HepG2 (cell line): Measurements from ENCODE around the gene LIF. TPM values are rescaled to one million over a fixed set of nuclear protein-coding genes. Genes with fewer than 3 reads are reported as not detected.

Experiments
- RCOR2 ChIP-seq: IDR thresholded peaks from 2 replicates; pipeline ENCODE4 v1.6.1; 2016; ENCODE audit warnings: missing biosample characterization, missing genetic modification reagents
- TCF7 ChIP-seq: sonication (generic); IDR thresholded peaks from 2 replicates; pipeline ENCODE4 v1.6.1; 2016; ENCODE audit warnings: antibody characterized with exemption, low read depth
- ZMYM3 ChIP-seq: sonication (generic); formaldehyde crosslinking; IDR thresholded peaks from 2 replicates; pipeline ENCODE4 v1.5.1; 2020; ENCODE audit warnings: mild to moderate bottlenecking, missing genetic modification reagents
- ZSCAN9 ChIP-seq: IDR thresholded peaks from 2 replicates; pipeline ENCODE4 v1.6.1; 2016; ENCODE audit warnings: borderline replicate concordance
- polyA plus RNA-seq, 8 experiments: library from polyadenylated mRNA; depleted of rRNA in 3 of 8; stranded (reverse) in 7 of 8; unstranded in 1 of 8; fragments of >200 nt; fragmentation: Illumina TruSeq in 4 of 8; extraction: Trizol in 4 of 8; gene quantifications; 2 replicates each; pipeline versions ENCODE4 v1.2.1 to v1.2.3, GENCODE V29; 2011 to 2016; ENCODE audit warnings: low read depth in 4 of 8, missing spikeins in 1 of 8, mixed read lengths in 1 of 8; ENCODE audit not compliant: insufficient read depth in 1 of 8
- total RNA-seq, 5 experiments: library from RNA; depleted of rRNA; stranded (reverse); fragments of >200 nt; fragmentation: Illumina TruSeq; extraction: Trizol; gene quantifications; 2 replicates each; pipeline ENCODE4 v1.2.3, GENCODE V29; 2016; ENCODE audit warnings: low read depth in 1 of 5
- TF ChIP-seq, protein P1 (sequence below): sonication (generic); formaldehyde crosslinking; IDR thresholded peaks from 2 replicates; pipeline ENCODE4 v1.5.0; 2020; ENCODE audit warnings: missing genetic modification reagents
- TF ChIP-seq, protein P2 (sequence below), 2 experiments: sonication (generic) in 1 of 2; formaldehyde crosslinking in 1 of 2; IDR thresholded peaks; 2 replicates each; pipeline versions ENCODE4 v1.6.1 to v1.9.0; 2014 to 2022; ENCODE audit warnings: antibody characterized with exemption in 1 of 2, borderline replicate concordance in 1 of 2, inconsistent platforms in 1 of 2, low read depth in 1 of 2, missing genetic modification reagents in 1 of 2
- TF ChIP-seq, protein P3 (sequence below): sonication (generic); formaldehyde crosslinking; IDR thresholded peaks from 2 replicates; pipeline ENCODE4 v1.8.0; 2022; ENCODE audit warnings: missing genetic modification reagents, mild to moderate bottlenecking, moderate library complexity, borderline replicate concordance

LIF gene
- total and polyA plus RNA-seq, 2 of the 13 experiments (the other 11 are each of a cell fraction or from before 2014, with no cell fraction given), result 3.6 to 8.5 TPM

DNA sequence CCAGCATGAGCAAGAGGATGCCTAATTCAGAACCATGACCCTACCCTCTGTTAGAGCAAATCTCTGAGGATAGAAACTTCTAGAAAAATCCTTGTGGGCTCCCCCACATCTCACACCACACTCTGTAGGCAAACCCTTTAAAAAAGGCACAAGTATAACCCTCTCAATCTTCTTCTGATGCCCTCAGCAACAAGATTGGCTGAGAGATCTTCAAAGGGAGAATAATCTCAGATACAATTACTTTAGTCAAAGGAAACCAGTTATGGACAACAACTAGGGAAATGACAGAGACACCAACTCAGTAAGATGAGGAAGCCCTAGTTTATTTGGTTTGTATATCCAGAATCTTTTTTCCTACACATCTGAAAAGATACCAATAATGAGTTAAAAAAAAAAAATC is 49.2 kb downstream of the LIF start (continued):
- TF ChIP-seq, protein P1, sequence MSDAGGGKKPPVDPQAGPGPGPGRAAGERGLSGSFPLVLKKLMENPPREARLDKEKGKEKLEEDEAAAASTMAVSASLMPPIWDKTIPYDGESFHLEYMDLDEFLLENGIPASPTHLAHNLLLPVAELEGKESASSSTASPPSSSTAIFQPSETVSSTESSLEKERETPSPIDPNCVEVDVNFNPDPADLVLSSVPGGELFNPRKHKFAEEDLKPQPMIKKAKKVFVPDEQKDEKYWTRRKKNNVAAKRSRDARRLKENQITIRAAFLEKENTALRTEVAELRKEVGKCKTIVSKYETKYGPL (CRISPR knock-in tag), result no peak
- TF ChIP-seq TCF7, result no peak
- TF ChIP-seq ZMYM3 (CRISPR knock-in tag), result no peak
- TF ChIP-seq, protein P2, sequence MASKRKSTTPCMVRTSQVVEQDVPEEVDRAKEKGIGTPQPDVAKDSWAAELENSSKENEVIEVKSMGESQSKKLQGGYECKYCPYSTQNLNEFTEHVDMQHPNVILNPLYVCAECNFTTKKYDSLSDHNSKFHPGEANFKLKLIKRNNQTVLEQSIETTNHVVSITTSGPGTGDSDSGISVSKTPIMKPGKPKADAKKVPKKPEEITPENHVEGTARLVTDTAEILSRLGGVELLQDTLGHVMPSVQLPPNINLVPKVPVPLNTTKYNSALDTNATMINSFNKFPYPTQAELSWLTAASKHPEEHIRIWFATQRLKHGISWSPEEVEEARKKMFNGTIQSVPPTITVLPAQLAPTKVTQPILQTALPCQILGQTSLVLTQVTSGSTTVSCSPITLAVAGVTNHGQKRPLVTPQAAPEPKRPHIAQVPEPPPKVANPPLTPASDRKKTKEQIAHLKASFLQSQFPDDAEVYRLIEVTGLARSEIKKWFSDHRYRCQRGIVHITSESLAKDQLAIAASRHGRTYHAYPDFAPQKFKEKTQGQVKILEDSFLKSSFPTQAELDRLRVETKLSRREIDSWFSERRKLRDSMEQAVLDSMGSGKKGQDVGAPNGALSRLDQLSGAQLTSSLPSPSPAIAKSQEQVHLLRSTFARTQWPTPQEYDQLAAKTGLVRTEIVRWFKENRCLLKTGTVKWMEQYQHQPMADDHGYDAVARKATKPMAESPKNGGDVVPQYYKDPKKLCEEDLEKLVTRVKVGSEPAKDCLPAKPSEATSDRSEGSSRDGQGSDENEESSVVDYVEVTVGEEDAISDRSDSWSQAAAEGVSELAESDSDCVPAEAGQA (IDR thresholded peaks at IDR 0.05; ENCODE audit: low read depth), result no peak
- TF ChIP-seq, protein P2 (CRISPR knock-in tag; IDR thresholded peaks at IDR 0.05; ENCODE audit: borderline replicate concordance), result no peak
- no peak for TF ChIP-seq RCOR2 (CRISPR knock-in tag)
- TF ChIP-seq, protein P3, sequence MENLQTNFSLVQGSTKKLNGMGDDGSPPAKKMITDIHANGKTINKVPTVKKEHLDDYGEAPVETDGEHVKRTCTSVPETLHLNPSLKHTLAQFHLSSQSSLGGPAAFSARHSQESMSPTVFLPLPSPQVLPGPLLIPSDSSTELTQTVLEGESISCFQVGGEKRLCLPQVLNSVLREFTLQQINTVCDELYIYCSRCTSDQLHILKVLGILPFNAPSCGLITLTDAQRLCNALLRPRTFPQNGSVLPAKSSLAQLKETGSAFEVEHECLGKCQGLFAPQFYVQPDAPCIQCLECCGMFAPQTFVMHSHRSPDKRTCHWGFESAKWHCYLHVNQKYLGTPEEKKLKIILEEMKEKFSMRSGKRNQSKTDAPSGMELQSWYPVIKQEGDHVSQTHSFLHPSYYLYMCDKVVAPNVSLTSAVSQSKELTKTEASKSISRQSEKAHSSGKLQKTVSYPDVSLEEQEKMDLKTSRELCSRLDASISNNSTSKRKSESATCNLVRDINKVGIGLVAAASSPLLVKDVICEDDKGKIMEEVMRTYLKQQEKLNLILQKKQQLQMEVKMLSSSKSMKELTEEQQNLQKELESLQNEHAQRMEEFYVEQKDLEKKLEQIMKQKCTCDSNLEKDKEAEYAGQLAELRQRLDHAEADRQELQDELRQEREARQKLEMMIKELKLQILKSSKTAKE (CRISPR knock-in tag), result no peak
- no peak for TF ChIP-seq ZSCAN9
- TF ChIP-seq, all 625 proteins: peak for 0
